NCI-H2196 treated with DMSO at 0.1 percent for 48 hours (cell line): ENCODE data around the gene GALK1.
"Not testable (repeated sequence)": the region's sequence is repeated elsewhere in the genome, so short reads cannot be mapped to it uniquely, and the experiment has no call there.

Source experiments
- DNase-seq: peaks from one replicate; lab custom pipeline; 2025; ENCODE audit not compliant: unreplicated experiment; lab: John Stamatoyannopoulos, UW

Gene GALK1

DNA sequence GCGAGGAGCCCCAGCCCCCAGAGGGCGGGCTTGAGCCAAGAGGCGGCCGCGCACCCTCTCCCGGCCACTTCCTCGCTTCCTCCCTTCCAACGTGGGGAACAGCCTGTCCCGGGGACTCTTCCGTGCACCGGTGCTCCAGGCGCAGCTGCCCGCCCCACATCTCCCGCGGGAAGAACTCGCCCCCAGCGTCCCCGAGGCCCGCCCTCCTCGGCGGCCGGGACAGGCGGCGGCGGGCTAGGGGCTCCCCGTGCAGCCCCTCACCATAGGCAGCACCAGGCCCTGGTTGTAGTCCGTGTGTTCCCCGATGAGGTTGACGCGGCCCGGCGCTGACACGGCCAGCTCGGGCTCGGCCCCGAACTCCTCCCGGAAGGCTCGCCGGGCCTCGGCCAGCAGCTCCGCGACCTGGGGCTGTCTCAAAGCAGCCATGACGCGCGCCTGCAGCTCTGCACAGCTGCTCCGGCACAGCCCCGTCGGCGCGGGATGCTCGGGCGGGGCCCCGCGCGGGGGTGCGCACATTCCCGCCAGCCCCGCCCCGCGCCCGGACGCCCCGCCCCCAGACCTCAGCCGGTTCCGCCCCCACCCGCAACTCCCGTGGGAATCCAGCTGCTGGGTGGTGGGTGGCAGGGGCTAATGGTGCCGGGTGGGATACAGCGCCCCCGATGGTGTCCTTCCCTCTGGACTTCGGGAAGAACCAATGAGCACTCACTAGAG, at the start of gene GALK1:
Gene GALK1 (minus strand): TSS at position 482 of the 711 bp plus-strand sequence. CDS start 56 bp downstream, at position 426.
- peak; percentile 53 for DNase-seq

DNA sequence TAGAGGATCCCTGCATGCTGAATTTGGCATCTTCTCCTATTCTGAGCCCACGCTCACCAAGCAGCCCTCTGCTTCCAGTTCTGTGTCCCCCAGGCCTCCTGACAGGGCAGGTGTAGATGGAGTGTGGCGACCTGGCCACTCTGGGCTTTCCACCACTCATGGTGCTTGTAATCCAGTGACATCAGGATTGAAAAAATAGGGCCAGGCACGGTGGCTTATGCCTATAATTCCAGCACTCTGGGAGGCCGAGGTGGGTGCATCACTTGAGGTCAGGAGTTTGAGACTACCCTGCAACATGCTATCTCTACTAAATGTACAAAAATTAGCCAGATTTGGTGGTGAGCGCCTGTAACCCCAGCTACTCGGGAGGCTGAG, 49.0 kb upstream of the GALK1 start:
- no peak for DNase-seq

DNA sequence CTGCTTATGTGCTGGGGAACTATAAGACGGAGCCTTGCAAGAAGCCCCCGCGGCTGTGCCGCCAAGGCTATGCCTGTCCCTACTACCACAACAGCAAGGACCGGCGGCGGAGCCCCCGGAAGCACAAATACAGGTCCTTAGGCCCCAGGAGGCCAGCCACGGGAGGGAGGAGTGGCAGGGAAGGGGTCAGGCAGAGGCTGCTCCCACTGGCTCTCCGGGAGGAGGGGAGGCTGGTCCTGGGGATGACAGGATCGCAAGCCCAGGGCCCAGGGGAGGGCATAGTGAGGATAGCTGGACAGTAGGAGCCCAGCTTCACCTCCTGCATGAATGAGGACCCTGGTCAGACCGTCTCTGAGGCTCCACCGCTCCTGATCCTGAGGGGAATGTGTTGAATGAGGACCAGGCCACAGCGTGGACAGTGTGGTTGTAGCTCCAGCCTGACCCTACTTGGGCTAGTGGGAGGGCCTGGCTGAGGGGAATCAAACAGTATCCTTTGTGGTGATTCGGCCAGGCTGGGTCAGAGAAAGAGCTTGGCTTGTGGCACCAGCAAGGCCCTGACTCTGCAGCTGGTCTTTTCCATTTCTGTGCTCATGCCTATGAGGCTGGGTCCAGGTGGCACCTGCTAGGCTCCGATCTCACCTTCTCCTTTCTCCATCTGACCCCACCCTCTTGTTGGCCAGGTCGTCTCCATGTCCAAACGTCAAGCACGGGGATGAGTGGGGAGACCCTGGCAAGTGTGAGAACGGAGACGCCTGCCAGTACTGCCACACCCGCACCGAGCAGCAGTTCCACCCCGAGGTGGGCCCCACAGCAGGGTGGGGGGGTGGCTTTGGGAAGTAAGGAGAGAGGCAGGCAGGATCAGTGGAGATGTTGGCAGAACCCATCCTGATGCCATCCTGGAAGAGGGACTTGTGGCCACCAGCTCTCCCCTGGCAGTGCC, 48.4 kb upstream of the GALK1 start:
- DNase-seq: no peak

DNA sequence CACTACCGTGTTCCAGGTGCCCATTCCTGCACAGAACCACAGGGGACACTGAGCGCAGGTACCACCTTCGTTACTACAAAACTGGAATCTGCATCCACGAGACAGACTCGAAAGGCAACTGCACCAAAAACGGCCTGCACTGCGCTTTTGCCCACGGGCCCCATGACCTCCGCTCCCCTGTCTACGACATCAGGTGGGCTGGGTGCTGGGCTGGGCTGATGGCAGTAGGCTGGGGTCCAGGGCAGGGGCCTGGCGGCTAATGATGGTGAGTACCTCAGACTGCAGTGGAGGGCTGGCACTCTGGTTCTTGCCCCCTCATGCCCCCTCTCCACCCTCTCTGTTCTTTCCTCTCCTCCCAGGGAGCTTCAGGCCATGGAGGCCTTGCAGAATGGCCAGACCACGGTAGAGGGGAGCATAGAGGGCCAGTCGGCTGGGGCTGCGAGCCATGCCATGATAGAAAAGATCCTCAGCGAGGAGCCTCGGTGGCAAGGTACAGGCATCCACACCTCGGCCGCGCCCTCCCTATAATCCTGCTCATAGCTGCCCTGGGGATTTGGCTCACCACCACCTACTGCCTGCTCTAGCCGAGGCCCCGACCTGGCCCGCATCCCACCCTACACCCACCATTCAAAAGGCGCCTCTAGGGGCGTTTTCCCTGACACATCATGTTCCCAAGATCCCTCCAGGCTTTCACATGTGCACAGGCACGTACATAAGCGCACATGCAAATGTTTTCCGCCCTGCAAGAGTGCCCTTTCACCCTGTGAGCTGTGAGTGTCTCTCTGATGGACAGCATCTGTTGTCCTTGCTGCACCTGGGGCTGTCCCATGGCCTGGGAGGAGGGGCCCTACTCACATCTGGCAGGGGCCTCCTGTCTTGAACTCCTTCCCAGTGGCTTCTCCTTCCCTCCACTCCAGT, 47.4 kb upstream of the GALK1 start:
- no peak for DNase-seq

DNA sequence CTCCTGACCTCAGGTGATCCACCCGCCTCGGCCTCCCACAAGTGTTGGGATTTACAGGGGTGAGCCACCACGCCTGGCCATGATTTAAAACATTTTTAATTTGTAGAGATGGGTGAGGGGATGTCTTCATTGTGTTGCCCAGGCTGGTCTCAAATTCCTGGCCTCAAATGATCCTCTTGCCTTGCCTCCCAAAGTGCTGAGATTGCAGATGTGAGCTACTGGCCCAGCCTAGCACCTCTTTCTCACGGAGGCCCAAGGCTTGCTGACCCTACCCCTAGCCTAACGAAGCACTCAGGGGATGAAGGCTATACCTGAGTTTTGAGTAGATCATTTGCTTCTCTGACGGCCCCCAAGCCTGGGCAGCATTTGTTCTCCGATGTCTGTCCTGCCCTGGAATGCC, 46.2 kb upstream of the GALK1 start:
- DNase-seq: no peak

DNA sequence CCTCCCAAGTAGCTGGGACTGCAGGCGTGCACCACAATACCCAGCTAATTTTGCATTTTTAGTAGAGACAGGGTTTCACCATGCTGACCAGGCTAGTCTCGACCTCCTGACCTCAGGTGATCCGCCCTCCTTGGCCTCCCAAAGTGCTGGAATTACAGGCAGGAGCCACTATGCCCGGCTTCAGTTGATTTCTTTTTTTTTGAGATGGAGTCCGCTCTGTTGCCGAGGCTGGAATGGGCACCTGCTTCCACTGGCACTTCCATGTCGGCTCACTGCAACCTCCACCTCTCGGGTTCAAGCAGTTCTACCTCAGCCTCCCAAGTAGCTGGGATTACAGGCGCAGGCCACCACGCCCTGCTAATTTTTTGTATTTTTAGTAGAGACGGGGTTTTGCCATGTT, 45.8 kb upstream of the GALK1 start:
- DNase-seq: not testable (repeated sequence)

DNA sequence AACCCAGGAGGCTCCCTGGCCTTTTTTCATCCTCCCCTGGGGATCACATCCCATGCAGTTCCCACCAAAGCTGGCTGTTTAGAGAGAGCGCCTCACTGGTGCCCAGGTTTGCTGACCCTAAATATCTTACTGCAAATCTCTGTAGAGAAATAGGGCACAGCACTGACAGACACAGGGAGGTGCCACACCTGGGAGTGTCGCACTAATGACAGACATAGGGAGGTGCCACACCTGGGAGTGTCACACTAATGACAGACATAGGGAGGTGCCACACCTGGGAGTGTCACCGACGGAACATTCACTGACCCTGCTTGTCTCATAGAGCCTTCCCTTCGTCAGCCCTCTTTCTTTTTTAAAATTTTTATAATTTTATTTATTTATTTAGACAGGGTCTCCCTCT, 45.2 kb upstream of the GALK1 start:
- no peak for DNase-seq

DNA sequence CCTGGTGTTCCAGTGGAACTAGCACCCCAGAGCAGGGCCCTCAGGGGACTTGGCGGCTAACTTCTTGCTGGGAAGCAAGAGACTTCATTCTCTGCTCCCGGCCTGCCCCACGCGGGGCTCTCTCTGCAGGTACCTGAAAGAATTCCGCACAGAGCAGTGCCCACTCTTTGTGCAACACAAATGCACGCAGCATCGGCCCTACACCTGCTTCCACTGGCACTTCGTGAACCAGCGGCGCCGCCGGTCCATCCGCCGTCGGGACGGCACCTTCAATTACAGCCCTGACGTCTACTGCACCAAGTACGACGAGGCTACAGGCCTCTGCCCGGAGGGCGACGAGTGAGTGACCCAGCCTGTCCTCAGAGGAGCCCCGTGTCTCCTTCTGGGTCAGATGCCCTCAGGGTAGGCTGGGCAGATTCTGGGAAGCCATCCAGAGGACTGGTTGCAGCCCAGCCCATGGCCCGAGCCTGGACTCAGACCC, 44.7 kb upstream of the GALK1 start:
- no peak for DNase-seq

DNA sequence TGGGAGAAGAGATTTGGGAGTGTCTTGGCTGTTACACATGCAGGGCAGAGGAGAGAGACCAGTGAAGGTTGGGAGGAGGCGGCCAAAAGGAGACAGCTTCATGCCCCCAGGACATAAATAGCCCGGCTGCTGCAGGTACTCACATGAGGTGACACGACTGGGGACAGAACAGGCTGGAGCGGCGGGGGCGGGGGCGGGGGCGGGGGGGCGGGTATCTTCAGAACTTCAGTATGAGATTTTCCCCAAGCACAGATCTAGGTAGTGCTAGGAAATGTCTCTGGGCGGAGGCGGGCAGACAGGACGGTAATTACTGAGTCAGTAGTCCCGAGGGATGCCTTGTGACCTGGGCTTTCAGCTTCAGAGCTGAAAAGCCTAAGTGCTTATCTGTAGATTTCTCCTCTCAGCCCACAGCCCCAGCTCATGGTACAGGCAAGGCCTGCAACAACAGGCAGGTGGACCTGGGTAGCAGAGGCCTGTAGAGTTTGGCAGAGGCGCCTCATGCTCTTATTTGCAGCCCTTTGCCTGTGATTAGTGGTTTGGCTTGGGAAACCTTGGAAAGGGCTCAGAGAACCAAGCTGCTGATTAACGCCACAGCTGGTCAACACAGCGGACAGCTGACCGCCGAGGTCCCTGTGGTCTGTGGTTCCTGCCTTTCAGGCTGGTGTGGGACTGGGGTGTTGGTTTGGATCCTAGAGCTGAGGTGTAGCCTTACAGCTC, 44.1 kb upstream of the GALK1 start:
- DNase-seq: no peak

DNA sequence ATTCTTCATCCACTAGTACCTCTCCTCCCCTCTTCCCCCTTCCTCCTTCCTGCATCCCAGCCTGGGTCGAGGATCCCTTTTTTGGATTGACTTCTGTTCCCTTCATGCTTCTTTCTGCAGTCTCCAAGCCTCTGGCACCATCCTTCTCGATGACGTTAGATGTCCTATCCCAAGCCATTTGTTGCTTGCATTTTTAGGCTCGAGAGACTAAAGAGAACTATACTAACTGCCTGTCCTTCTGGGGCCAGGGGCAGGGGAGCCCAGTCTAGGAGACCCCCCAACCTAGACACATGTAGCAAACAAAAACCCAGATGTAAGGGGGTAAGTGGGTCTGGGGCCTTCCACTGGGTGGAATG, 43.5 kb upstream of the GALK1 start:
- no peak for DNase-seq

DNA sequence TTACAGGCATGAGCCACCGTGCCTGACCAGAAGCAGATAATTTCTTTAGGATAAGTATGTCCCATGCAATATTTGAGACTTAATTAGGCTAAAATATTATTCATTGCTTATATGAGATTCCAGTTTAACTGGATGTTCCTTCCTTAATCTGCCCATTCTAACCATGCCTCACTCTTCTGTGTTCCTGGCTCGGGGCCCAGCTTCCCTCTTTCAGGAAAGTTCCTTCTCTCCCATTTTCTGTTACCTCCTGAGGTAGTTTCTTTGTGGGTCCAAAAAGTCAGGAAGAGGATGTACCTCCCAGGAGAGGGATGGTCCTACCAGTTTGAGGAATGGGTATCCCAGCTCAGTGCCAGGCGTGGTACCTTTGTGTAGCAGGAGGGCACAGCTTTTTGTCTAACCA, 42.9 kb upstream of the GALK1 start:
- no peak for DNase-seq

DNA sequence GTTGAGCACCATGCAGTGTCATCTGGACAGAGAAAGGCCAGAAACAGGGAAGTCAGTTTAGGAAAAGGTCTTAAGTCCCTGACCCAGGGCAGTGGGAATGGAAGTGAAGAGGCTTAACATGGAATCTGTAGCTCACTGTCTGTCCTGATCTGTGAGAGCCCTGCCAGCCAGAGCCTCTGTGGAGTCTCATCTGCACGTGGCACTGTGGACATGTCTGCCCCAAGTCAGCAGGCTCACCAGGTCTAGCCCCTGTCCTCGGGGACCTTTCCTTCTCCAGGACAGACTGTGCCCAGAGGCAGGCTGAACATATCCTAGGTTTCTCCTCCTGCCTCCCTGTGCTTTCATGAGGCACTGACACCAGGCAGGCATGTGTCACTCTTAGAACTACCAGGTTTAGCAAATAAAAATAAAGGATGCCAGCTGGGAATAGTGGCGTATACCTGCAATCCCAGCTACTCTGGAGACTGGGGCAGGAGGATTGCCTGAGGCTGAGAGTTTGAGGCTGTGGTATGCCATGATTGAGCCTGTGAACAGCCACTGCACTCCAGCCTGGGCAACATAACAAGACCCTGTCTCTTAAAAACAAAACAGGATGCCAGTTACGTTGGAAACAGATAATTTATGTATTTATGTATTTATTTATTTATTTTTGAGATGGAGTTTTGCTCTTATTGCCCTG, 42.0 kb upstream of the GALK1 start:
- no peak for DNase-seq

DNA sequence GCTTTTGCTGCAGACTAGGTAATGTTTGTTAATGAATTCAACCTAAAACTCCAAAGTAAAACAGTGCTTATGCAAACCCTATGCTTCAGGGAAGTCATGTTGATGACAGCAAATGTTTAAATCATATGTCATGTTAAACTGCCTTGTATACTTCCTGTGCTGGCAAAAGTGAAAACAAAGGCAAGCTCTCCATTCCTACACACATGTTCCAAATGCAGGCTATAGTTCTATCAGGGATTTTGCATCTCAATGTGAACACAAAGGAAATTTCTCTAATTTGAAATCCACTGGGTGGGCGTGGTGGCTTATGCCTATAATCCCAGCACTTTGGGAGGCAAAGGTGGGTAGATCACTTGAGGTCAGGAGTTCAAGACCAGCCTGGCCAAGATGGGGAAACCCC, 38.9 kb upstream of the GALK1 start:
- DNase-seq: no peak

DNA sequence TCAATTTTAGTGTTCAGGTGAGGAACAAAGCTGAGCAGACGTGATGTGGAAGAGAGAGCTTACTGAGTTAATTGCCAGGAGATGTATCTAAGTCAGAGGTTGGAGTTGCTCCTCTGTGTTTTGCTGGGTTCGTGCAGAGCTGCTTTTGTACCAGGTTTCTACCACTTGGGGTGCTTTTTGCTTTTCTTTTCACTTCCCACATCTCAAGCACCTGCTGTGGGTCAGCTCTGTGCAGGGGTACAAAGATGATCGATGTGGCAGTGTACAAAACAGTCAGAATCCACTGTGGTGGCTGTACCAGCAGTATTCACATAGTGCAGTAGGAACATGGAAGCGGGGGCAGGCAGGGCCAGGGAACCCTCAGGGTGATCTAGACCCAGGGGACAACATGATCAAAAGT, 34.4 kb upstream of the GALK1 start:
- no peak for DNase-seq

DNA sequence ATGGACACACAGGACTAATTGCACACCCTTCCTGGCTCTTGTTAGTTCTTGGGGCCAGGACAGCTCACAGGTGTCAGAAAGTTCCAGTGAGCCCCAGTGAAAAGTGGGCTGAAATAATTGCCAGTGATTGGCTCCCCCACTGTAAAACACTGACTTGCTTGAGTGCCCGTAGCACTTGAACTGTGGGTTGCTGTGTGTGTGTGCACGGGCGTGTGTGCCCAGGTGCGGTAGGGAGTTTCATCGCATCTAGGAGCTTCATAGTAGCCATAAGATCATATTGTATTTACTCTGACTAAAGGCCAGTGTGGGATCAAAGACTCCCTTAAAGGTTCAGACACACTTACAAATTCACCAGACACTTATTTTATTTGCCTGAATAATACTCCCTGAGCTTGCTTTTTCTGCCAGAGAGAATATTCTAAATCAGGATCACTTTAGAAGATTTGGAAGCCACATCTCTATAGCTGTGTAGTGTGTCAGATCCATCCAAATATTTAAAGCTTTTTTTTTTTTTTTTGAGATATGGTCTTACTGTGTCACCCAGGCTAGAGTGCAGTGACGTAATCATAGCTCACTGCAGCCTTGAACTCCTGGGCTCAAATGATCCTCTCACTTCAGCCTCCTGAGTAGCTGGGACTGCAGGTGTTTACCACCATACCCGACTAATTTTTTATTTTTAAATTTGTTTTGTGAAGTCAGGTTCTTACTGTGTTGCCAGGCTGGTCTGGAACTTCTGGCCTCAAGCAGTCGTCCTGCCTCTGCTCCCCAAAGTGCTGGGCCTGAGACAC, 31.0 kb upstream of the GALK1 start:
- DNase-seq: no peak

DNA sequence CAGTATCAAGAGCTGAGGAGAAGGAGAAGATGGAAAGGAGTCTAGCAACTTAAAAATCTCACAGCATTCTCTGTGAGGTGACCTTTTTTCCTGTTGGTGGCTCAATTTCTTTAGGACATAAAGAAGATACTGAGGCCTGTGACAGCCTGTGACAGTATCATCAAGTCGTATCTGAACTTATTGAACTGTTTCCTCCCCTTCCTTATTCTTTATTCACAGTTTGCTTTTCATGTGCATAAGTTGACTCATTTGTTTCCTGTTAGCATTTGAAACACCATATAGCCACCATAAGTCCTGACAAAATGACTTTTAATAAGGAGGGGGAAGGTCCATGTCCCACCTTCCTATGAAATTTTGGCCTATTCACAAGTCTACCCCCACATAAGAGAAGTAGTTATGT, 28.5 kb upstream of the GALK1 start:
- no peak for DNase-seq

DNA sequence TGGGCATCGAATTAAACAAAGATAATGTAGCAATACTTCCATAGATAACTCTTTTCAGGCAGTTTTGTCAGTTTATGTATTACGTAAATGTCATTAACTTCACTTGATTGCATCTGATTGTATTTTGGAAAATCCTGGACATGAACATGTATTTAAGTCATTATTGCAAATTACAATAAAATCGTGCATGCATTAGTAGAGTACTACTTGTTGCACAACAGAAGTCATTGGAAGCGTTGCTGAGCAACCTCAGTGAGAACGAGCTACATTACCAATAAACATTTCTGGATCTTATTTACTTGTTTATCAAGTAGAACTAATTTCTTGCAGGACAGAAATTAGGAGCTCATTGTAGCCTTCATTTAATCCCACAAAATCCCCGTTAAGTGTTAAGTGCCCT, 26.3 kb upstream of the GALK1 start:
- no peak for DNase-seq

DNA sequence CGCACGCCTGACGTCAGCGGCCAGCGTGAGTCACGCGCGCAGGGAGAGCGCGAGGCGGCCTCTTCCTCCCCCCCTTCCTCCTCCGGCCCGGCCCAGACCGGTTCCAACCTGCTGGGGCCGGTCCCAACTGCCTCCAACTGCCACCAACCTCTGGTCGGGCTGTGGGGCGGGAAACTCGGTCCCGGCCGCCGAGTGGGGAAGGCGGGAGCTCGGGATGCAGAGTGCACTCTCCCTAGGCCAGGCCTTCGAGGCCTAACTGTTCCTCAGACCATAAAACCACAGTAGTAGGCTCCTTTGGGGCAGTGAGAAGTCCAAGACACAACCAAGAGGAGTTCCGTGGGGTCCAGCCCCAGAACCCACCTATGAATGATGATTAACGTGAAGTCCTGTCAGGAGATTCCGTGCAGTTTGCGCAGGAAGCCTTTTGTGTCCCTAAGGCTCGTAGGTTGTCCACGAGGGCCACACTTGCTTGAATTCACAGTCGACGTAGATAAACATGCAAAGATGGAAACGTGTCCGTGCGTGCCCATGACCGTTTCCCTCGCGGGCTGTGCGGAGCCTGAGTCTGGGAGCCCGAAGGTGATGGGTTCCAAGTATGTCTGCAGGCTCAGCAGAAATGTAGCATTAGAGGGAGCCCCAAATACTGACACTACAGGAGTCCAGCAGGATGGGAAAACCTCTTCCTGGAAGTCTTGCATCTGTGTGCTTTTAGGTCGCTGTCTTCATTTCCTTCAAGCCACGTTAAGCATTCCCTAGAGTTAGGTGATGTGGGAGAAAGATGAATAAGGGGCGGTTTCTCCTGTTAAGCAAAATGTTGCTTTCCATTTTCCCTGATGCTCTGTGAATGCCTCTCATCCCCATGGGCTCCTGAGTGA, 20.3 kb upstream of the GALK1 start:
- DNase-seq: peak; percentile 96
